HEK293T (cell line): ENCODE results near the gene CACNG3.

Source experiments
- BHLHE40 ChIP-seq: fragments of 450-650 bp; IDR thresholded peaks from 2 replicates; pipeline ENCODE4 v1.6.1; 2016; ENCODE audit warnings: mild to moderate bottlenecking, moderate library complexity, borderline replicate concordance
- FOXA1 ChIP-seq: fragments of 450-650 bp; IDR thresholded peaks from 2 replicates; pipeline ENCODE4 v1.6.1; 2016; ENCODE audit warnings: mild to moderate bottlenecking
- FOXK2 ChIP-seq: fragments of 450-650 bp; IDR thresholded peaks from 2 replicates; pipeline ENCODE4 v1.6.1; 2016; ENCODE audit warnings: mild to moderate bottlenecking
- FOXM1 ChIP-seq: fragments of 450-650 bp; IDR thresholded peaks from 2 replicates; pipeline ENCODE4 v1.6.1; 2017; ENCODE audit warnings: mild to moderate bottlenecking, borderline replicate concordance
- L3MBTL2 ChIP-seq: fragments of 450-650 bp; conservative IDR thresholded peaks from 2 replicates; pipeline ENCODE4 v1.6.1; 2016; ENCODE audit warnings: mild to moderate bottlenecking
- SP1 ChIP-seq: fragments of 450-650 bp; IDR thresholded peaks from 2 replicates; pipeline ENCODE4 v1.6.1; 2017
- SUZ12 ChIP-seq: fragments of 450-650 bp; IDR thresholded peaks from 2 replicates; pipeline ENCODE4 v1.6.1; 2016; ENCODE audit warnings: mild to moderate bottlenecking
- ZNF384 ChIP-seq: fragments of 450-650 bp; IDR thresholded peaks from 2 replicates; pipeline ENCODE4 v1.6.1; 2016

GRCh38 chr16:24336491-24336890 lies 80.4 kb downstream of the CACNG3 start:
- TF ChIP-seq SUZ12: no peak
- no peak for TF ChIP-seq FOXA1
- no peak for TF ChIP-seq SP1
- no peak for TF ChIP-seq FOXM1
- no peak for TF ChIP-seq L3MBTL2
- no peak for TF ChIP-seq ZNF384
- TF ChIP-seq BHLHE40: no peak
- no peak for TF ChIP-seq FOXK2
